ENCODE measurements around the gene ARPC1A. TPM values are rescaled to one million over a fixed set of nuclear protein-coding genes. Genes with fewer than 3 reads are reported as not detected.
"Not testable (repeated sequence)": the region's sequence is repeated elsewhere in the genome, so short reads cannot be mapped to it uniquely, and the experiment has no call there.

ARPC1A gene
- total and polyA plus RNA-seq, 2 of the 8 experiments (the other 6 are each of a cell fraction or from before 2014, with no cell fraction given): 123 to 155 TPM

DNA sequence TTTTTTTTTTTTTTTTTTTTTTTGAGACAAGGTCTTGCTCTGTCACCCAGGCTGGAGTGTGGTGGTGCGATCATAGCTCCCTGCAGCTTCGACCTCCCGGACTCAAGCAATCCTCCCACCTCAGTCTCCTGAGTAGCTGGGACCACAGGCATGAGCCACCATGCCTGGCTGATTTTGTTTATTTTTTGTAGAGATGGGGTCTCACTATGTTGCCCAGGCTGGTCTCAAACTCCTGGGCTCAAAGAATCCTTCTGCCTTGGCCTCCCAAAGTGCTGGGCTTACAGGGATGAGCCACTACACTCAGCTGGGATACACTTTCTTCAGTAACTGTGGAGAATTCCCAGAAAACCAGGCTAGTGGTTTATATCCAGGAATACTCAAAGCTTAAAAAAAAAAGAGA lies 24.9 kb downstream of the ARPC1A start:
- H4K20me1 ChIP-seq (replicated peaks in 1 of 2; ENCODE audit: control insufficient read depth in 1 of 2, insufficient read depth in 2 of 2, low read length in 2 of 2); H3K56ac ChIP-seq (replicated peaks; ENCODE audit: insufficient read length, low read depth, low read length); H3K23ac ChIP-seq (ENCODE audit: insufficient read length); H4K8ac ChIP-seq (ENCODE audit: extremely low read depth, insufficient read depth, low read length); H3K4me2 ChIP-seq (ENCODE audit: insufficient read depth in 1 of 2, low read depth in 2 of 2, low read length in 2 of 2); H4K5ac ChIP-seq (ENCODE audit: insufficient read length, low read depth, low read length); H2BK12ac ChIP-seq (ENCODE audit: low read depth, low read length); H3K9ac ChIP-seq (replicated peaks in 1 of 4; ENCODE audit: extremely low read depth in 1 of 4, low read depth in 3 of 4, low read length in 3 of 4); H3K23me2 ChIP-seq (ENCODE audit: low read depth, low read length); H3K27ac ChIP-seq (ENCODE audit: low read depth, low read length); H3K79me2 ChIP-seq (ENCODE audit: control insufficient read depth in 1 of 2, insufficient read depth in 2 of 2, low read length in 2 of 2); H3K14ac ChIP-seq (ENCODE audit: insufficient read length); H3K27me3 ChIP-seq (replicated peaks in 1 of 4; ENCODE audit: control insufficient read depth in 3 of 4, extremely low read depth in 1 of 4, insufficient read depth in 3 of 4, low read length in 3 of 4); H2BK5ac ChIP-seq (ENCODE audit: low read depth, low read length); H4K91ac ChIP-seq (replicated peaks; ENCODE audit: insufficient read length, low read length); FAIRE-seq; H2AFZ ChIP-seq (ENCODE audit: low read length); H2BK120ac ChIP-seq (replicated peaks; ENCODE audit: low read depth, low read length); H3K4me3 ChIP-seq (ENCODE audit: extremely low read depth in 1 of 4, insufficient read depth in 2 of 4, low read depth in 3 of 4, low read length in 4 of 4); H3K18ac ChIP-seq (ENCODE audit: extremely low read depth, low read length); H2BK15ac ChIP-seq (ENCODE audit: low read length); H2BK20ac ChIP-seq (ENCODE audit: low read length); H2AK5ac ChIP-seq (ENCODE audit: low read depth, low read length); H3K79me1 ChIP-seq (ENCODE audit: low read depth, low read length); H3K4me1 ChIP-seq (replicated peaks in 1 of 4; ENCODE audit: control insufficient read depth in 3 of 4, insufficient read depth in 4 of 4, low read length in 3 of 4); H3K9me3 ChIP-seq (ENCODE audit: insufficient read depth in 2 of 2, low read depth in 1 of 2, low read length in 1 of 2); DNase-seq (ENCODE audit: low read depth in 1 of 2, low spot score in 2 of 2); H3K4ac ChIP-seq (replicated peaks; ENCODE audit: insufficient read length, low read depth, low read length): not testable (repeated sequence)
- ChIA-PET CTCF (ENCODE audit: partially characterized antibody) (interaction anchor here (0.9 to 1.1 kb wide), 2 partner anchors 14 to 57 kb away, joined by 3 read pairs; no protein-coding TSS in a partner anchor), POLR2A (ENCODE audit: partially characterized antibody) (interaction anchor here (0.6 to 0.9 kb wide), 2 partner anchors 43 to 86 kb away, joined by 3 read pairs; no protein-coding TSS in a partner anchor)
- 100% methylated on average over 2 of the region's 3 CpGs; no CpG with 5 or more reads in 1 of the 2 experiments for WGBS, 2 experiments (ENCODE audit: extremely low coverage in 1 of 2, insufficient coverage in 1 of 2, insufficient read length in 1 of 2, insufficient replicate concordance in 2 of 2, low coverage in 1 of 2, low lambda C conversion rate in 2 of 2, missing lambda C conversion rate in 1 of 2)
- H3K36me3 ChIP-seq (ENCODE audit: control insufficient read depth in 2 of 4, insufficient read depth in 4 of 4, low read length in 3 of 4): peaks cover 2 to 27% (median 15%) of the 10 kb centered on the region in 4 experiments
